CD4-positive, alpha-beta T cell treated with Interferon alpha-2 for 1 hour (primary cell): Measurements from ENCODE around the gene IL22RA2.
"Not testable (repeated sequence)": the region's sequence is repeated elsewhere in the genome, so short reads cannot be mapped to it uniquely, and the experiment has no call there.

Source experiments
- DNase-seq, 2 donors: peaks; one replicate each; pipeline ENCODE4 v3.0.0-alpha.2; 2020 to 2022

The IL22RA2 gene

GRCh38 chr6:137173501-137173900, at the start of gene IL22RA2:
IL22RA2 (minus strand) TSS chr6:137173644; CDS start chr6:137161749, 11,895 bp downstream.
- no peak for DNase-seq

GRCh38 chr6:137222381-137222780, 48.9 kb upstream of the IL22RA2 start:
- DNase-seq = peak in 1 of 2 donors; percentile 18

GRCh38 chr6:137219664-137220252, 46.3 kb upstream of the IL22RA2 start:
- DNase-seq = no peak

GRCh38 chr6:137218917-137219663, 45.6 kb upstream of the IL22RA2 start, which contains the start of gene IFNGR1:
IFNGR1 (minus strand) TSS chr6:137219385; CDS start chr6:137219327, 58 bp downstream.
- peak; percentile 95 to 96 for DNase-seq

- DNase-seq = peak; percentile 73 to 78
Observed at GRCh38 chr6:137218473-137218916, 45.1 kb upstream of the IL22RA2 start.

- peak; percentile 32 to 41 for DNase-seq
Observed at GRCh38 chr6:137217801-137218472, 44.5 kb upstream of the IL22RA2 start.

- DNase-seq = no peak
Observed at GRCh38 chr6:137216875-137217553, 43.6 kb upstream of the IL22RA2 start.

- no peak for DNase-seq
Observed at GRCh38 chr6:137216106-137216505, 42.7 kb upstream of the IL22RA2 start.

- not testable (repeated sequence) for DNase-seq
Observed at GRCh38 chr6:137215630-137216029, 42.2 kb upstream of the IL22RA2 start.

GRCh38 chr6:137214931-137215330, 41.5 kb upstream of the IL22RA2 start:
- DNase-seq = no peak

- no peak for DNase-seq
Observed at GRCh38 chr6:137213813-137214212, 40.4 kb upstream of the IL22RA2 start.

GRCh38 chr6:137213331-137213740, 39.9 kb upstream of the IL22RA2 start:
- no peak for DNase-seq

- DNase-seq = no peak
Observed at GRCh38 chr6:137211910-137212309, 38.5 kb upstream of the IL22RA2 start.

GRCh38 chr6:137210903-137211302, 37.5 kb upstream of the IL22RA2 start:
- no peak for DNase-seq

GRCh38 chr6:137208279-137208678, 34.8 kb upstream of the IL22RA2 start:
- DNase-seq = no peak

- not testable (repeated sequence) for DNase-seq
Observed at GRCh38 chr6:137207457-137207856, 34.0 kb upstream of the IL22RA2 start.

GRCh38 chr6:137206577-137206976, 33.1 kb upstream of the IL22RA2 start:
- DNase-seq = no peak

- no peak for DNase-seq
Observed at GRCh38 chr6:137203256-137203655, 29.8 kb upstream of the IL22RA2 start.

- peak in 1 of 2 donors; percentile 17 for DNase-seq
Observed at GRCh38 chr6:137202078-137202477, 28.6 kb upstream of the IL22RA2 start.

- no peak for DNase-seq
Observed at GRCh38 chr6:137201006-137201405, 27.6 kb upstream of the IL22RA2 start.

- DNase-seq = no peak
Observed at GRCh38 chr6:137200288-137200687, 26.8 kb upstream of the IL22RA2 start.

GRCh38 chr6:137197684-137198645, 24.5 kb upstream of the IL22RA2 start:
- DNase-seq = no peak
